Activated CD8-positive, alpha-beta memory T cell treated with anti-CD3 and anti-CD28 coated beads for 36 hours (primary cell): Measurements from ENCODE around the gene ANO3. TPM values are rescaled to one million over a fixed set of nuclear protein-coding genes. Genes with fewer than 3 reads are reported as not detected.

Experiments
- CTCF ChIA-PET: fragments of 350-600 bp; sonication (Branson Sonifier 250); formaldehyde crosslinking; loops from one replicate; lab custom pipeline; 2021; ENCODE audit warnings: antibody characterized with exemption; lab: Charles Lee
- POLR2A ChIA-PET: fragments of 350-600 bp; sonication (Branson Sonifier 250); formaldehyde crosslinking; loops from one replicate; lab custom pipeline; 2021; ENCODE audit warnings: antibody characterized with exemption; lab: Charles Lee
- total RNA-seq, 2 experiments: library from RNA; stranded (reverse); gene quantifications; one replicate each; pipeline ENCODE4 v1.2.3, GENCODE V29; 2021

Gene ANO3
- total RNA-seq, 2 experiments from 2014 or later = not detected

GRCh38 chr11:26677566-26677965 is 345.6 kb downstream of the ANO3 start:
- ChIA-PET POLR2A (no interaction called here), CTCF (no interaction called here)

- CTCF ChIA-PET = no interaction called here
- POLR2A ChIA-PET = no interaction called here
Measured at GRCh38 chr11:26687351-26687750, 355.4 kb downstream of the ANO3 start.

- CTCF ChIA-PET = no interaction called here
Measured at GRCh38 chr11:26688701-26689100, 356.8 kb downstream of the ANO3 start.

GRCh38 chr11:26696330-26696729 is 364.4 kb downstream of the ANO3 start:
- CTCF ChIA-PET = no interaction called here
- POLR2A ChIA-PET = no interaction called here

More at GRCh38 chr11:26688701-26689100, 356.8 kb downstream of the ANO3 start:
- POLR2A ChIA-PET = no interaction called here

GRCh38 chr11:26698224-26698623 is 366.3 kb downstream of the ANO3 start:
- CTCF ChIA-PET = no interaction called here
- POLR2A ChIA-PET = no interaction called here

GRCh38 chr11:26700574-26701235 is 368.8 kb downstream of the ANO3 start:
- ChIA-PET CTCF (no interaction called here), POLR2A (no interaction called here)

GRCh38 chr11:26702406-26702805 is 370.5 kb downstream of the ANO3 start:
- ChIA-PET POLR2A (no interaction called here), CTCF (interaction anchor here (1.1 kb wide), 1 partner anchor 717 kb away, joined by 3 read pairs; no protein-coding TSS in a partner anchor)

GRCh38 chr11:26703411-26704191 is 371.7 kb downstream of the ANO3 start:
- CTCF ChIA-PET = no interaction called here

GRCh38 chr11:26704249-26704648 is 372.3 kb downstream of the ANO3 start:
- CTCF ChIA-PET = no interaction called here
- POLR2A ChIA-PET = no interaction called here

More at GRCh38 chr11:26703411-26704191, 371.7 kb downstream of the ANO3 start:
- POLR2A ChIA-PET = no interaction called here

- CTCF ChIA-PET = no interaction called here
- POLR2A ChIA-PET = no interaction called here
Measured at GRCh38 chr11:26706181-26706580, 374.3 kb downstream of the ANO3 start.

GRCh38 chr11:26708736-26709456 is 377.0 kb downstream of the ANO3 start:
- ChIA-PET CTCF (no interaction called here), POLR2A (no interaction called here)

- POLR2A ChIA-PET = no interaction called here
- CTCF ChIA-PET = no interaction called here
Measured at GRCh38 chr11:26710489-26710888, 378.6 kb downstream of the ANO3 start.

- CTCF ChIA-PET = no interaction called here
- POLR2A ChIA-PET = no interaction called here
Measured at GRCh38 chr11:26712497-26712896, 380.6 kb downstream of the ANO3 start.

Other genes starting within 250 kb of the ANO3 start
- not detected for gene MUC15, start 240.1 kb downstream of the ANO3 start, total RNA-seq